H1 (cell line): ENCODE measurements around the gene SGCD. TPM values are rescaled to one million over a fixed set of nuclear protein-coding genes. Genes with fewer than 3 reads are reported as not detected.

ENCODE experiments used
- CHD1 ChIP-seq: IDR thresholded peaks from 2 replicates; pipeline ENCODE4 v1.6.1; 2012; ENCODE audit warnings: low read depth, low read length, improper control_type of control experiment
- CHD7 ChIP-seq: fragments of 300-600 bp; sonication (generic); IDR thresholded peaks from 2 replicates; pipeline ENCODE4 v1.7.1; 2012; ENCODE audit warnings: low read length, moderate library complexity, mild to moderate bottlenecking, inconsistent platforms; ENCODE audit not compliant: insufficient replicate concordance
- CREB1 ChIP-seq: IDR thresholded peaks from 2 replicates; pipeline ENCODE4 v1.6.1; 2012; ENCODE audit warnings: inconsistent platforms
- HDAC2 ChIP-seq, 2 experiments: fragments of 300-600 bp in 1 of 2; sonication (generic) in 1 of 2; IDR thresholded peaks; 2 replicates each; pipeline ENCODE4 v1.6.1; 2011 to 2012; ENCODE audit warnings: low read depth in 2 of 2, low read length in 2 of 2, mild to moderate bottlenecking in 2 of 2, moderate library complexity in 2 of 2, borderline replicate concordance in 1 of 2, inconsistent platforms in 1 of 2
- JUN ChIP-seq: IDR thresholded peaks from 2 replicates; pipeline ENCODE4 v1.6.1; 2011; ENCODE audit warnings: low read depth, mild to moderate bottlenecking, improper control_type of control experiment, low read length
- RBBP5 ChIP-seq: IDR thresholded peaks from 2 replicates; pipeline ENCODE4 v1.7.1; 2012; ENCODE audit warnings: low read depth, mild to moderate bottlenecking, inconsistent platforms, low read length, moderate library complexity, borderline replicate concordance
- SIN3A ChIP-seq, 2 experiments: IDR thresholded peaks in 1 of 2; conservative IDR thresholded peaks in 1 of 2; 2 replicates each; pipeline ENCODE4 v1.6.1; 2011 to 2012; ENCODE audit warnings: low read length in 2 of 2, improper control_type of control experiment in 1 of 2, low read depth in 1 of 2, mild to moderate bottlenecking in 1 of 2
- polyA plus RNA-seq, 7 experiments: library from polyadenylated mRNA; depleted of rRNA in 3 of 7; stranded (reverse) in 5 of 7; unstranded in 2 of 7; fragments of >200 nt in 5 of 7; fragments of 200-250 nt in 2 of 7; gene quantifications; 1 replicate in 5 of 7; 2 replicates in 1 of 7; 4 replicates in 1 of 7; pipeline versions ENCODE4 v1.2.1 to v1.2.3, GENCODE V29; 2011 to 2013; ENCODE audit warnings: missing spikeins in 2 of 7, mixed read lengths in 2 of 7
- total RNA-seq: library from RNA; stranded (reverse); fragmentation: NEBNext Ultra II Directional; extraction: Animal tissue kit (Norgen Biotek cat#: 25700); gene quantifications from 2 replicates; pipeline ENCODE4 v1.2.1, GENCODE V29; 2021

SGCD gene
- total and polyA plus RNA-seq, 2 of the 8 experiments (the other 6 are each of a cell fraction or from before 2014, with no cell fraction given), result 0.04 to 0.08 TPM

DNA sequence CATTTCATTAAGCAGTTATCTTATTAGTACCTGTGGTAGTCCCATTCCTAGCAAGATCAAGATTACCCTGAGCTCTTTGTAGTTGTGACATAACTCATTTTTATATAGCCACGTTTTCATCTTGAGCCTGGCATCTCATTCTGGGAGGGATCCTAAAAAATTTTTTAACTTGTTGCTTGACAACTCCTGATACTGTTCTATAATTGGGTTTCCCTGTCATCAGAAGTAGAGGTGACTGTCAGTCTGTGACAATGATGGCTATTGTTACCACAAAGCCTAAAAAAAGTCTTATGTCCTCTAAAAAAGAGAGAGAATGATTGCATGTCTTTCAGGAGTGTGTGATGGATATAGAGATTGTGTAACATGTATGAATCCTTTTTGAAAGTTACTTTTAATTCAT is 164.8 kb downstream of the SGCD start (continued):
- no peak for TF ChIP-seq JUN
- TF ChIP-seq SIN3A (conservative IDR thresholded peaks at IDR 0.05 in 1 of 2, IDR thresholded peaks at IDR 0.05 in 1 of 2; ENCODE audit: low read depth in 1 of 2, low read length in 2 of 2), result no peak
- no peak for TF ChIP-seq CHD7
- no peak for TF ChIP-seq HDAC2 (IDR thresholded peaks at IDR 0.05; ENCODE audit: borderline replicate concordance in 1 of 2, low read depth in 2 of 2, low read length in 2 of 2)
- TF ChIP-seq CREB1, result no peak
- TF ChIP-seq CHD1, result no peak
- no peak for TF ChIP-seq RBBP5
